Caki2 (cell line): Measurements from ENCODE around the gene MGRN1. TPM values are rescaled to one million over a fixed set of nuclear protein-coding genes. Genes with fewer than 3 reads are reported as not detected.

Source experiments
- DNase-seq: peaks from one replicate; pipeline ENCODE4 v3.0.0-alpha.2; 2015; ENCODE audit warnings: low read depth
- in situ Hi-C: cut with HindIII; loops from 2 replicates; pipeline ENCODE4 v1.10.0; 2016; ENCODE audit warnings: low sequenced_read_pairs, low pct_unique_long_range_greater_than_20kb, mixed read lengths
- total RNA-seq: library from RNA; depleted of rRNA; stranded (reverse); fragments of >200 nt; shearing (Covaris generic); gene quantifications from 2 replicates; pipeline ENCODE4 v1.2.3, GENCODE V29; 2014; ENCODE audit warnings: low replicate concordance

MGRN1 gene
- total RNA-seq, 1 experiment from 2014 or later = 14.1 TPM

DNA sequence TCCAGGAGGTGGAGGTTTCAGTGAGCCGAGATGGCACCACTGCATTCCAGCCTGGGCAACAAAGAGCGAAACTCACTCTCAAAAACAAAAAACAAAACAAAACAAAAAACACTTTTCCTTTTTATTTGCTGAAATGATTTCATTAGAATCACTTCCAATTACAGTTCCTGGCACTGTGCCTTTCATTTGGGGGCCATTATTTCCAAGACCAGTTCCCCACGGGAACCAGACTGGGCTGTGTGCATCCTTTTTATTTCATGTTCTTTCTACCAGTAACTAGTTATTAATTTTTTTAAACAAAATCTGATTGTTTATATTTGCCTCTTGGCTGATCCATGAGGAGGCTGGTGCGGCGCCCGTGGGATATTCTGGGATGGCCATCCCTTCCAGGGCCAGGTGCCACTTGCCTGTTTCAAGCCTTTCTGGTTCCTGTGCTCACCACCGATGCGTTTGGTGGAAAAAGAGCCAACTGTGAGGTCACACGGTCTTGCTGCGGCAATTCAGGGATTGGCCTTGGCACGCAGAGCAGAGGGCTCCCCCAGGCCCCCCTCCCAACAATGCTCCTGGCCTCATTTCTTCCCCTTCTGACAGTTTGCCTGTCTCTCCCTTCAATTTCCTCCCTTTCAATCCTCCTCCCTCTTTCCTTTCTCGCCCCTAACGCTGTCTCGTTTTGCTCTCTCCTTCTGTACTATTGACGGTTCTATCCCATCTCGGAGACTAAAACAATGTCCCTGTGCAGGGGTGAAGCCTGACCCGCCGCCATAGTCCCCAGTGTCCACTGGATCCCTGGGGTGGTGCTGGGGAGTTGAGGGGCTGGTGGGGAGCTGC is 23.4 kb upstream of the MGRN1 start:
- no peak for DNase-seq
- in situ Hi-C loops = no loop called here

- DNase-seq = no peak
- in situ Hi-C loops = no loop called here
Measured at GRCh38 chr16:4601864-4602186, 22.8 kb upstream of the MGRN1 start.

DNA sequence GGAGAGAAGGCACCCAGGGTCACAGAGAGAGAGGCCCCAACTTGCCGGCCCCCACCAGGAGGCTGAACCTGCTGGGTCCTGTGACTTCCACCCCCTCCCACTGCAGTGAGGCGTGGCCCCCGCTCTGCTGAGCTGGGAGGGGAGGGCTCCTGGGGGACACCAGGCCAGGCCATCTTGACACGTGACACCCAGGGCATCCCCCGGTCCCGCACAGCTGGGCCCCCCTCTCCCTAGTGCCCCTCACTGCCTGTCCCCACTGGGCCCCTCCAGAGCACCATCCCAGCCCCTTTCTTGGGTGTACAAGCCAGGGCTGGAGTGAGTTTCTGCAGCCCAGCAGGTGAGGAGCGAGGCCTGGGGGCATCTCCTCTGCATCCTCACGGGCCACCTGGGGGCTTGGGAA is 22.3 kb upstream of the MGRN1 start:
- no peak for DNase-seq
- in situ Hi-C loops = no loop called here

DNA sequence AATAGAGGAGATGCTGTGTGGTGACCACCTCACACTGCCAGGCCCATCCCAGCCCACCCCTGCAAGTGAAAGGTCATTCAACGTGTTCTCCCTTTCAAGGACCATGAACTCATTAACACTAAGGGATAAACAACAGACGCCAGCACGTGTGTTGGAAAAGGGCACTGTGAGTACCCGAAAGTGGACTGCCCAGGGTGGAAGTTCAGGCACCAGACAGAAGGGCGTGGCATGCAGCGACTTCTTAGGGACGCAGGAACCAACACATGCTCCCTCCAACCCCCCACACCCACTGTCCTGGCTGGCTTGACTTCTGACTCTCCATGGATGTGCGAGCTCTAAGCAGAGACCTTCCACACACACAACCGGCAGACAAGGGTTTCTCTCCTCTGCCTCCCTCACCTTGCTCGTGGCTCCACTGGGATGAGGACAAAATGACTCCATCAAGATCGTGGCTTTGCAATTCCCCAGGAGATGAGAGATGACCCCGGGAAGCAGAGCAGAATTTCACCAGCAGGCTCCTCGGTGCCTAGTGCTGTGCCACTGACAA is 20.9 kb upstream of the MGRN1 start:
- in situ Hi-C loops = no loop called here

GRCh38 chr16:4604401-4604800 is 20.2 kb upstream of the MGRN1 start:
- in situ Hi-C loops = no loop called here
- no peak for DNase-seq

More for the DNA sequence above, 20.9 kb upstream of the MGRN1 start:
- no peak for DNase-seq

GRCh38 chr16:4606354-4606753 is 18.3 kb upstream of the MGRN1 start:
- in situ Hi-C loops = no loop called here
- DNase-seq = no peak

DNA sequence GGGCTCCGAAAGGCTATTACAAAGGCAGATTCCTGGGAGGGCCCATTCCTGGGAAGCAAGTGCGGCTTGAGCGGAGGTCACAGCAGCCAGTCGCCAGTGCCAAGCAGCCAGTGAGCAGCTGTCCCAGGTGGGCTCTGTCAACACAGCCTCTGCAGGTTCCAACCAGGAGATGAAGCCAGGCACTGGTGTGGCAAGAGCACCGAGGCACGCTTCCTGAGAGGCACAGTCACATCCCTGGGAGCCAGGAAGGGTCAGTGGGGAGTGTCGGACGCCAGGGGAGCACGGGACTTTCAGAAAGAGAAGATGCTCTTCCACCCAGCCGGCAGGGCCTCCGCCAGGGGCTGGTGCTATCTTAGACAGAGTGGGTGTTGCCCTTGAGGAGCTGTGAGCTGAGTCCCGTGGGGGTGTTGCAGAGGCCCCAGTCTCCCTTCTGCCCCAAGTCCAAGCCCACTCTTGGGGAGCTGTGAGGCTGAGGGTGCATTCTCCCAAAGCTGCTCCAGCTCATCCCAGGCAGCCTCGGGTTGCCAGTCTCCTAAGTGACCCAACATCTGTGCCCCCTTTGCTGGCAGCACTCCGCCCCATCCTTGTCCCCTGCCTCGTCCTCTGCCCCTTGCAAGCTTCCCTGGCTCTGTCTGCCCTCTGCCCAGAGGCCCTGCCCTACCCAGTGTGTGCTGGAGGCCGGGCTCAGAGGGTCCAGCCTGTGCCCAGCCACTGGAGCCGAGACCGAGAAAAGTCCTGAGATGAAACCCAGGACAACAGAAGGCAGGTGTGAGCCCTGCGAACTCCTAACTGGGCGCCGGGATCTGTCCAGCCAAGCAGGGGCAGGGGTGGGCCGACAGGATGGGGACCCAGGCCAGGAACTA is 16.6 kb upstream of the MGRN1 start:
- in situ Hi-C loops = no loop called here
- DNase-seq = no peak

DNA sequence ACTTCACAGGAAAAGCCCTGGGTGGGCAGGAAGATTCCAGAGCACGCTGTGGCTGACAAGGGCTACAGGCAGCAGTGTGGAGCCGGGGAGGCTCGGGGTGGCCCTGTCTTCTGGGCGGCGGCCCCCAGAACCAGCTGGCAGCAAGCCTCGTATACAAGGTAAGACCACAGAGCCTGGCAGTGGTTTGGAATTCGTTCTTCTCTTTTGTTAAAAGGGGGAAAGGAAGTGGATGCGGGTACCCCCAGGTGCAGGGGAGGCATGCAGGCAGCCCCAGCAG is 16.0 kb upstream of the MGRN1 start:
- in situ Hi-C loops = no loop called here

DNA sequence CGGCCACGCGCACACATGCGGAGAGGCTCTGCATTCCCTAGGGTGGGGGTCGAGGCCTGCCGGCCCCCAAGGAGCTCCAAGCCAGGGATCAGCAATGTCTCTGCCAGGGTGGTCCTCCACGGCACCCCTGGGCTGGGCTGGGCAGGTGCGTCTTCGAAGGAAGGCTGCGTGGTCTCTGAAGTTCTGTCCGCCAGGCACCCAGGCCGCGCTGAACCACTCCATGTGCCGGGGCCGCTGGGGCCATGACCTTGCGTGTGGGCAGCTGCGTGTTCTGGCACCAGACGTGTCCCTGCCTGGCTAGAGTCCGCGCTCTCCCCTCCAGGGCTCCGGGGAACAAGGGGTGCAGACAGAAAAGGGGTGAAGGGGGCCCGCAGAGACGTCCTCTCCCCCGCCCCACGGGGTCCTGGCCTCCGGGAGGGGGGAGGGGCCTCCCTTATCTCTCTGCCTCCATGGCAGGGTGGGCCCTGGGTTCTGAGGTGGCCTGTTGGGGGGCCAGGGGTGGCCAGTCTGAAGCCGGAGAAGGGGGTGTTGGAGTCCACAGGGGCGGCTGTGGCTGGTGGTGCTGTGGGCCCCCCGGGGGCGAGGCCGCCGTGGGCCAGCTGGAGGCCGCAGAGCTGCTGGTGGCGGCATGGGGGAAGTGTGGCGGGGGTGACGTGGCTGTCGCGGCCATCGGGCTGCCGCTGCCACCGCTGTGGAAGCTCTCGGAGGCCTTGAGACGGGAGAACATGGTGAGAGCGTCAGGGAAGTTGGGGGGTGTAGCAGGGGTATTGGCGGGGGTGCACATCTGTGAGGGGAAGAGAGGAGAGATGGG is 15.2 kb upstream of the MGRN1 start:
- no peak for DNase-seq
- in situ Hi-C loops = no loop called here

More for the DNA sequence above, 16.0 kb upstream of the MGRN1 start:
- DNase-seq = no peak

GRCh38 chr16:4610011-4611005 is 14.3 kb upstream of the MGRN1 start:
- DNase-seq = no peak
- in situ Hi-C loops = no loop called here

- in situ Hi-C loops = no loop called here
- DNase-seq = no peak
Measured at GRCh38 chr16:4611337-4612021, 13.1 kb upstream of the MGRN1 start.

GRCh38 chr16:4612474-4612931 is 12.1 kb upstream of the MGRN1 start:
- DNase-seq = no peak
- in situ Hi-C loops = no loop called here

GRCh38 chr16:4612977-4613635 is 11.5 kb upstream of the MGRN1 start:
- DNase-seq = no peak
- in situ Hi-C loops = no loop called here

- in situ Hi-C loops = no loop called here
- DNase-seq = peak; percentile 46
Measured at GRCh38 chr16:4613636-4614570, 10.7 kb upstream of the MGRN1 start.

DNA sequence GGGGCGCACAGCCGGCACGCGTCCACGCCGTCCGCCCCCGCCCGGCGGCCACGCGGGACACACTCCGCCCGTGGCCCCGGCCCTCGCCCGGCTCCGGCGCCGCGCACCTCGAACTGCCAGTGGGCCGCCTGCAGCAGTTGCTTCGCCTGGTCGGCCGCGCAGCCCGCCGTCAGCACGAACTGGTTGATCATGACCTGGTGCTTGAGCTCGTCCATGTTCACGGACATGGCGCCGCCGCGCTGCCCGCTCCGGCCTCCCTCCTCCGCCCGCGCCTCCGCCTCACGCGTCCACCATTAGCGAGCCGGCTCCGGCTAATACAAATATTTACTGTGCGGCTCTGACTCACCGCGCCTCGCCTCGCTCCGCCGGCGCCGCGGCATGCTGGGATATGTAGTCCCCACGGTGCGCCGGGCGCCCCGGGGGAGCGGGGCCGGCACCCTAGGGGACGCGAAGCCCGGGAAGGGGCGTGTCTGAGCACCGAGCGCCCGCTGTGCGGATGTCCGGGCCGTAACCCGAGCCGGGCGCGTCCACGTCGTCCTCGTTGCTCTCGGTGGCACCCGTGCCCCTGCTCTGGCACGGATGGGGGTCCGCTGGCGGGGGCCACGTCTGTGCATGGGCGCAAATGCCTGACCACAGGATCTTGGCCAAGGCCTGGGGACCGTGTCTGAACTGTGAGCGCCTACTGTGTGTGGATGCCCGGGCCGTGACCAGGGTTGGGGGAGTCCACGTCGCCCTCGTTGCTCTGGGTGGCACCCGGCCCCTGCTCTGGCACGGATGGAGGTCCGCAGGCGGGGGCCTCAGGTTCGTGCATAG is 9.8 kb upstream of the MGRN1 start, which contains the start of gene UBALD1:
TSS of gene UBALD1 (minus strand) at position 318 of the 813 bp plus-strand sequence. CDS start at position 227, 91 bp downstream.
- in situ Hi-C loops = no loop called here
- peak; percentile 97 for DNase-seq
